Vagina (tissue), 2 donors: Measurements from ENCODE around the gene FOXN3.

Experiments used
- CTCF ChIP-seq, 3 experiments: fragments of 450-650 bp in 2 of 3; fragments of 200-600 bp in 1 of 3; sonication (generic) in 1 of 3; IDR thresholded peaks; one replicate each; pipeline ENCODE4 v1.5.1; 2017 to 2019; ENCODE audit warnings: antibody characterized with exemption in 3 of 3, mild to moderate bottlenecking in 2 of 3, moderate library complexity in 2 of 3
- POLR2A ChIP-seq, 2 donors: fragments of 450-650 bp; IDR thresholded peaks; one replicate each; pipeline ENCODE4 v1.6.1; 2017; ENCODE audit warnings: antibody characterized with exemption in 2 of 2, mild to moderate bottlenecking in 2 of 2, moderate library complexity in 2 of 2
- POLR2AphosphoS5 ChIP-seq, 2 donors: sonication (generic); formaldehyde crosslinking; IDR thresholded peaks; one replicate each; pipeline ENCODE4 v1.9.0; 2017; ENCODE audit warnings: antibody characterized with exemption in 2 of 2, mild to moderate bottlenecking in 2 of 2, low read depth in 1 of 2; ENCODE audit not compliant: insufficient read depth in 1 of 2

- TF ChIP-seq CTCF (IDR thresholded peaks at IDR 0.05) (no peak), POLR2A (IDR thresholded peaks at IDR 0.05) (no peak), POLR2AphosphoS5 (IDR thresholded peaks at IDR 0.05; ENCODE audit: insufficient read depth in 1 of 2, low read depth in 1 of 2) (no peak)
Measured at GRCh38 chr14:89349171-89350008, 67.6 kb downstream of the FOXN3 start.
